HG03342 (cell line): ENCODE results near the gene SMIM10.
"Not testable (repeated sequence)": the region's sequence is repeated elsewhere in the genome, so short reads cannot be mapped to it uniquely, and the experiment has no call there.

ENCODE experiments used
- ATAC-seq: cut with Tn5 transposase; IDR thresholded peaks from one replicate; pipeline ENCODE4 v1.9.1; 2021; ENCODE audit warnings: mild to moderate bottlenecking, moderate library complexity; ENCODE audit not compliant: unreplicated experiment

SMIM10 gene

GRCh38 chrX:134990801-134991481, at the start of gene SMIM10:
SMIM10 (plus strand) TSS chrX:134990991; CDS start chrX:134991096, 105 bp downstream.
- peak; percentile 74 for ATAC-seq

GRCh38 chrX:134946364-134946763, 44.4 kb upstream of the SMIM10 start:
- not testable (repeated sequence) for ATAC-seq

GRCh38 chrX:134948333-134949241, 42.2 kb upstream of the SMIM10 start:
- no peak for ATAC-seq

- ATAC-seq: no peak
These were observed 41.5 kb upstream of the SMIM10 start for GRCh38 chrX:134949271-134949670.

GRCh38 chrX:134957836-134958235, 33.0 kb upstream of the SMIM10 start:
- no peak for ATAC-seq

- ATAC-seq: not testable (repeated sequence)
These were observed 30.4 kb upstream of the SMIM10 start for GRCh38 chrX:134960366-134960765.

- no peak for ATAC-seq
These were observed 27.8 kb upstream of the SMIM10 start for GRCh38 chrX:134963041-134963440.

- no peak for ATAC-seq
These were observed 21.1 kb upstream of the SMIM10 start for GRCh38 chrX:134969726-134970125.

- no peak for ATAC-seq
These were observed 18.9 kb upstream of the SMIM10 start for GRCh38 chrX:134971926-134972325.

GRCh38 chrX:134975516-134975915, 15.3 kb upstream of the SMIM10 start:
- ATAC-seq: no peak

GRCh38 chrX:134981910-134982309, 8.9 kb upstream of the SMIM10 start:
- ATAC-seq: no peak

- no peak for ATAC-seq
These were observed 8.0 kb upstream of the SMIM10 start for GRCh38 chrX:134982748-134983147.

- no peak for ATAC-seq
These were observed 5.3 kb upstream of the SMIM10 start for GRCh38 chrX:134985479-134985878.

GRCh38 chrX:134990475-134990800, 353 bp upstream of the SMIM10 start:
- ATAC-seq: no peak

GRCh38 chrX:134997646-134998045, 6.9 kb downstream of the SMIM10 start:
- no peak for ATAC-seq

GRCh38 chrX:134998246-134998645, 7.5 kb downstream of the SMIM10 start:
- no peak for ATAC-seq

GRCh38 chrX:134999469-134999868, 8.7 kb downstream of the SMIM10 start:
- no peak for ATAC-seq

- no peak for ATAC-seq
These were observed 9.7 kb downstream of the SMIM10 start for GRCh38 chrX:135000516-135000915.

- peak; percentile 95 for ATAC-seq
These were observed 13.3 kb downstream of the SMIM10 start for GRCh38 chrX:135003876-135004623.

GRCh38 chrX:135006187-135006586, 15.4 kb downstream of the SMIM10 start:
- ATAC-seq: no peak

- no peak for ATAC-seq
These were observed 18.3 kb downstream of the SMIM10 start for GRCh38 chrX:135009057-135009610.
